OCI-LY7 (cell line): Measurements from ENCODE around the gene ZYG11B.

Experiments
- CTCF ChIP-seq: fragments of 200-600 bp; sonication (generic); conservative IDR thresholded peaks from 2 replicates; pipeline ENCODE4 v1.5.1; 2014; ENCODE audit warnings: mild to moderate bottlenecking, antibody characterized with exemption, low read length, moderate library complexity, mixed read lengths
- EZH2phosphoT487 ChIP-seq: fragments of 200-600 bp; sonication (generic); IDR thresholded peaks from 2 replicates; pipeline ENCODE4 v1.6.1; 2018; ENCODE audit warnings: low read depth, borderline replicate concordance, mild to moderate bottlenecking, mixed run types, antibody characterized with exemption, low read length, moderate library complexity, mixed read lengths

GRCh38 chr1:52686830-52687229 lies 39.4 kb upstream of the ZYG11B start:
- TF ChIP-seq CTCF (no peak), EZH2phosphoT487 (no peak)
